ENCODE measurements around the gene OCEL1. TPM values are rescaled to one million over a fixed set of nuclear protein-coding genes. Genes with fewer than 3 reads are reported as not detected.
A peak's percentile ranks its signal among the peaks of the same experiment; 100 is the strongest.

OCEL1 gene
- total RNA-seq, 8 experiments from 2014 or later, result 5.4 to 19.2 (median 9.5) TPM

DNA sequence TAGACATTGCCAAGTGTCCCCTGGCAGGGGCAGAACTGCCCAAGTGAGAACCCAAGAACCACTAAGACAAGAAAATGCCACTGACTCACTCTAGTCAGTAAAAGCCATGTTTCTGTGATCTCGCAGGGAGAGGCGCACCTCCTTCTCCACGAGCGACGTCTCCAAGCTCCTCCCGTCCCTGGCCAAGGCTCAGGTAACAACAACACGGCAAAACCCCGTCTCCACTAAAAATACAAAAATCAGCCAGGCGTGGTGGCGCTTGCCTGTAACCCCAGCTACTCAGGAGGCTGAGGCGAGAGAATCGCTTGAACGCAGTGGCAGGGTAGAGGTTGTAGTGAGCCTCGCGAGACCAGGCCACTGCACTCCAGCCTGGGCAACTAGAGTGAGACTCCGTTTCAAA lies 28.4 kb upstream of the OCEL1 start:
- ATAC-seq (replicated peaks in 6 of 8), result no peak
- WGBS, 10 experiments, result 70 to 100% (median 99%) methylated on average over 1 to 10 of the region's 16 CpGs; no CpG with 5 or more reads in 4 of the 10 experiments

GRCh38 chr19:17200408-17201079 lies 25.5 kb upstream of the OCEL1 start:
- in situ Hi-C loops (cut with MboI; ENCODE audit: low pct_unique_long_range_greater_than_20kb in 2 of 9, low sequenced_read_pairs in 9 of 9, unreplicated experiment in 9 of 9), result no loop called here
- Histone ChIP-seq H3K4me1 (replicated peaks in 1 of 2) (no peaks in the 10 kb centered on the region), H3K4me3 (no peak overlapping the region), H3K27ac (no peak overlapping the region)
- 20 to 100% (median 96%) methylated on average over 1 to 5 of the region's 16 CpGs; no CpG with 5 or more reads in 5 of the 10 experiments for WGBS, 10 experiments
- no peak for ATAC-seq (replicated peaks in 6 of 8)

More for the DNA sequence above, 28.4 kb upstream of the OCEL1 start:
- H3K4me3 ChIP-seq, result no peak overlapping the region
- in situ Hi-C loops (cut with MboI; ENCODE audit: low pct_unique_long_range_greater_than_20kb in 2 of 9, low sequenced_read_pairs in 9 of 9, unreplicated experiment in 9 of 9), result no loop called here
- no peak overlapping the region for H3K27ac ChIP-seq
- no peaks in the 10 kb centered on the region for H3K4me1 ChIP-seq (replicated peaks in 1 of 2)

GRCh38 chr19:17202249-17202648 lies 23.8 kb upstream of the OCEL1 start:
- Histone ChIP-seq H3K27ac (no peak overlapping the region), H3K4me1 (replicated peaks in 1 of 2) (no peaks in the 10 kb centered on the region), H3K4me3 (no peak overlapping the region)
- in situ Hi-C loops (cut with MboI; ENCODE audit: low pct_unique_long_range_greater_than_20kb in 2 of 9, low sequenced_read_pairs in 9 of 9, unreplicated experiment in 9 of 9), result no loop called here
- WGBS, 10 experiments, result 33 to 100% (median 86%) methylated on average over 1 to 5 of the region's 9 CpGs; no CpG with 5 or more reads in 6 of the 10 experiments
- ATAC-seq (replicated peaks in 6 of 8), result no peak

DNA sequence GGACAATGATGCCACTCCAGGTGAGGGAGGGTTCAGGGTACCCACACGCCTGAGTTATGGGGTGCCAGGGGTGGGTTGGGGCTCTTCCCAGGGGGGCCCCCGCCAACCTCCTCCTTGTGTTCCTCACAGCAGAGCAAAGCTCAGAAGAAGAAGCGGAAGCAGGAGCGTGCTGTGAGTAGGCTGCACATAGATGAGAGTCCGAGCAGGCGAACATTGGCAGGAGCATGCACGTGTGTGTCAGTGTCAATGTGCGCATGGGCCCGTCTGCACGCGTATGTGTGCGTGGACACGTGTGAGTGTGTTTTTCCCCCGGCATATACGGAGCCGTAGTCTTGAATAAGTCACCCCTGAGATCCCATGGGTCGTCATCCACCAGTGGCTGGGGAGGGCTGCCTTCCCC lies 23.3 kb upstream of the OCEL1 start:
- WGBS, 10 experiments, result 93 to 97% methylated on average over 3 to 6 of the region's 17 CpGs; no CpG with 5 or more reads in 8 of the 10 experiments
- in situ Hi-C loops (cut with MboI; ENCODE audit: low pct_unique_long_range_greater_than_20kb in 2 of 9, low sequenced_read_pairs in 9 of 9, unreplicated experiment in 9 of 9), result no loop called here
- no peak overlapping the region for H3K27ac ChIP-seq
- no peaks in the 10 kb centered on the region for H3K4me1 ChIP-seq (replicated peaks in 1 of 2)
- H3K4me3 ChIP-seq, result no peak overlapping the region
- no peak for ATAC-seq (replicated peaks in 6 of 8)

DNA sequence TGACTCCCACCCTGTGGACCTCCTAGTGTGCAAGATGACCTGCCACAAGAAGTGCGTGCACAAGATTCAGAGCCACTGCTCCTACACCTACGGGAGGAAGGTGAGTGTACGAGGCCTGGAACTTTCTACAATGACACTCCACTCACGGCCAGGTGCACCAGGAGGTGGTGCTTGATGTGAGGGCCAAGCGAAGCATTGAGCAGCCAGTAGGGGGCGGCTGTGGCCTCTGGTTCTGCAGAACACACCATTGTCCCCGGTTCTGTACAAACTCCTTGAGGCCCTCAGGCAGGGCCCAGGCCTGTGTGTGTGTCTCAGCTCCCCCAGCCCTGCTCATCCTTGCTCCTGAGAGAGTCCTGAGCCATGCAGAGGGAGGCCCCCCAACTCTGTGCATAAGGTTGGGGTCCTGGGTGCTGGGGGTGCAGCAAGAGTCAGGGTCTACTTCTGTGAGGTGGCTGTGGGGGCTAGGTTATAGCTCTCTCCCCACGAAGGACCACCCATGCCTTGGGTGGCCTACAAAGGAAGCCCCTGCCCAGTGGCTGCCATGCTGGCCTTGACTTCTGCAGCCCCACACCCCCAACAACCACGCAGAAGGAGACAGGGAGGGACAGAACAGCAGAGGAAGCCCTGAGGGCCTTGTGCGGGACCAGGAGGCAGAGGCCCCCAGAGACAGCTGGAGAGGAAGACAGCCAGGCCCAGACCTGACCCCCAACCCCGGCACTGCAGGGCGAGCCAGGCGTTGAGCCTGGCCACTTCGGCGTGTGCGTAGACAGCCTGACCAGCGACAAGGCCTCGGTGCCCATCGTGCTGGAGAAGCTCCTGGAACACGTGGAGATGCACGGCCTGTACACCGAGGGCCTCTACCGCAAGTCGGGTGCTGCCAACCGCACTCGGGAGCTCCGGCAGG lies 20.5 kb upstream of the OCEL1 start:
- in situ Hi-C loops (cut with MboI; ENCODE audit: low pct_unique_long_range_greater_than_20kb in 2 of 9, low sequenced_read_pairs in 9 of 9, unreplicated experiment in 9 of 9), result no loop called here
- Histone ChIP-seq H3K4me1 (replicated peaks in 1 of 2) (no peaks in the 10 kb centered on the region), H3K27ac (no peak overlapping the region), H3K4me3 (no peak overlapping the region)
- WGBS, 10 experiments, result 66 to 100% (median 93%) methylated on average over 1 to 15 of the region's 27 CpGs; no CpG with 5 or more reads in 5 of the 10 experiments
- ATAC-seq (replicated peaks in 6 of 8), result peak in 7 of 8 experiments; percentile 15 to 85 (median 48)

DNA sequence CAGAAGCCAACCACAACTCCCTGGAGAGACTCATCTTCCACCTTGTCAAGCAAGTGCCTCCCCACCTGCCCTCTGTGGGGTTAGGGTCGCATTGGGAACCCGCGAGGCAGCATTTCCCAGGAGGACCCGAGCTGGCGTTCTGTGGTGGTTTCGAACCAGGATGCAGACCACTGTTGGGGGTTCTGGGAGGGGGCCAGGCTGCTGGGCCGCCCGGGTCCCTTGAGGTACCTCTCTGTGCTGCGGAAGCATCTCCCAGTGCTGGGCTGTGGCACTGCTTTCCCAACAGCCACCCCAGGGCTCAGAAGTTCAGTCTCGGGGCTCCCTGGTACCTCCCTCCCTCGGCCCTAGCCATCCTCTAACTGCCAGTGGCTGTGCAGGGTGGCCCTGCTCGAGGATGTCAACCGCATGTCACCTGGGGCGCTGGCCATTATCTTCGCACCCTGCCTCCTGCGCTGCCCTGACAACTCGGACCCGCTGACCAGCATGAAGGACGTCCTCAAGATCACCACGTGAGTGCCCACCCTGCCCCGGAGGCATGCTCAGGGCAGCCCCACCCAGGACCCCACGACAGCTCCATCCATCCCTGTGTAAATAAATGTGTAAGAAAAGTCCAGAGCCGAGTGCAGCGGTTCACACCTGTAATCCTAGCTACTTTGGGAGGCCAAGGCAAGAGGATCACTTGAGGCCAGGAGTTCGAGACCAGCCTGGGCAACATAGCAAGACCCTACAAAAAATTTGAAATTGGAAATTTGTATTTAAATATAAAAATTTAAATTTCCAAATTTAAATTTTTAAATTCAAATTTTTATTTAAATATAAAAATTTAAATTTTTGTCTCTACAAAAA lies 19.1 kb upstream of the OCEL1 start:
- ATAC-seq (replicated peaks in 6 of 8), result no peak
- 94 to 100% (median 100%) methylated on average over 1 to 9 of the region's 25 CpGs; no CpG with 5 or more reads in 3 of the 10 experiments for WGBS, 10 experiments
- H3K4me1 ChIP-seq (replicated peaks in 1 of 2), result no peaks in the 10 kb centered on the region
- no peak overlapping the region for H3K27ac ChIP-seq
- in situ Hi-C loops (cut with MboI; ENCODE audit: low pct_unique_long_range_greater_than_20kb in 2 of 9, low sequenced_read_pairs in 9 of 9, unreplicated experiment in 9 of 9), result no loop called here
- H3K4me3 ChIP-seq, result no peak overlapping the region

DNA sequence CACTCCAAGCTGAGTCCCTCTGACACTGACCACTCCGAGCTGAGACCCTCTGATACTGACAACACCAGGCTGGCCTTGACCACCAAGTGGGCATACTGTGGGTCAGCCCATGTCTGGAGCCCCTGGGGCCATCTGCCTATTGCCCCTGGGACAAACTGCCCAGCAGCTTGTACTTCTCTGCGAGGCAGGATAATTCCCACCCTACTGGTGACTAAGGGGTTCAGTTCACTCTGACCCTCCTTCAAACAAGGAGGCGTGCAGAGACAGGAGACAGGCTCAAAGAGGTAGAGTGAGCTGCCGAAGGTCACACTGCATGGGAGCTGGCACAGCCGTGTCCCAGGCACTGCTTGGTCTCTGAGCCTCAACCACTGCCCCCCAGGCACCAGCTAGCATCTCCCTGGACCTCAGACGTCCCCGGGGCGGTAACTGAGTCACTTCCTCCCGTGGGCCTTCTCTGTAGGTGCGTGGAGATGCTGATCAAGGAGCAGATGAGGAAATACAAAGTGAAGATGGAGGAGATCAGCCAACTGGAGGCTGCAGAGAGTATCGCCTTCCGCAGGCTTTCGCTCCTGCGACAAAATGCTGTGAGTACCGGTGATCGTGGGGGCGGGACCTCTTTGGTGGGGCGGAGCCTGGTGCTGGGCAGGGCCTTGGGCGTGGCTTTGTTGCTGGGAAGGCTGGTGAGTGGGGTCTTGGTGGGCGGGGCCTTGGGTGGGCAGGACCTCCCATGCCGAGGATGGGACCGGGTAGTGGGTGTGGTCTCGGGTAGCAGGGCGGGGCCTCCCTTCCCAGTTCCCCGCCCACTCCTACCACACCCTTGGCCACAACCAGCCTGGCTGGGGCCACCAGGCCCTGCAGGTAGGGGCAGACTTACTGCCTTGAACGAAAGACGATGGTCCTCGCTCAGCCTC lies 16.6 kb upstream of the OCEL1 start:
- 41 to 100% (median 90%) methylated on average over 1 to 6 of the region's 28 CpGs; no CpG with 5 or more reads in 3 of the 10 experiments for WGBS, 10 experiments
- peak in 7 of 8 experiments; percentile 14 to 72 (median 56) for ATAC-seq (replicated peaks in 6 of 8)
- Histone ChIP-seq H3K4me1 (replicated peaks in 1 of 2) (peaks cover 1 to 3% of the 10 kb centered on the region in 2 donors), H3K27ac (peak overlapping the region in 1 of 2 donors; percentile 14), H3K4me3 (no peak overlapping the region)
- in situ Hi-C loops (cut with MboI; ENCODE audit: low pct_unique_long_range_greater_than_20kb in 2 of 9, low sequenced_read_pairs in 9 of 9, unreplicated experiment in 9 of 9), result no loop called here

- Histone ChIP-seq H3K4me3 (no peak overlapping the region), H3K27ac (peak overlapping the region in 1 of 2 donors; percentile 7), H3K4me1 (replicated peaks in 1 of 2) (peaks cover 4 to 6% of the 10 kb centered on the region in 2 donors)
- no peak for ATAC-seq (replicated peaks in 6 of 8)
- in situ Hi-C loops (cut with MboI; ENCODE audit: low pct_unique_long_range_greater_than_20kb in 2 of 9, low sequenced_read_pairs in 9 of 9, unreplicated experiment in 9 of 9), result no loop called here
- WGBS, 10 experiments, result 84 to 100% (median 93%) methylated on average over 1 to 8 of the region's 14 CpGs; no CpG with 5 or more reads in 5 of the 10 experiments
These were observed 15.7 kb upstream of the OCEL1 start for GRCh38 chr19:17210296-17210695.

DNA sequence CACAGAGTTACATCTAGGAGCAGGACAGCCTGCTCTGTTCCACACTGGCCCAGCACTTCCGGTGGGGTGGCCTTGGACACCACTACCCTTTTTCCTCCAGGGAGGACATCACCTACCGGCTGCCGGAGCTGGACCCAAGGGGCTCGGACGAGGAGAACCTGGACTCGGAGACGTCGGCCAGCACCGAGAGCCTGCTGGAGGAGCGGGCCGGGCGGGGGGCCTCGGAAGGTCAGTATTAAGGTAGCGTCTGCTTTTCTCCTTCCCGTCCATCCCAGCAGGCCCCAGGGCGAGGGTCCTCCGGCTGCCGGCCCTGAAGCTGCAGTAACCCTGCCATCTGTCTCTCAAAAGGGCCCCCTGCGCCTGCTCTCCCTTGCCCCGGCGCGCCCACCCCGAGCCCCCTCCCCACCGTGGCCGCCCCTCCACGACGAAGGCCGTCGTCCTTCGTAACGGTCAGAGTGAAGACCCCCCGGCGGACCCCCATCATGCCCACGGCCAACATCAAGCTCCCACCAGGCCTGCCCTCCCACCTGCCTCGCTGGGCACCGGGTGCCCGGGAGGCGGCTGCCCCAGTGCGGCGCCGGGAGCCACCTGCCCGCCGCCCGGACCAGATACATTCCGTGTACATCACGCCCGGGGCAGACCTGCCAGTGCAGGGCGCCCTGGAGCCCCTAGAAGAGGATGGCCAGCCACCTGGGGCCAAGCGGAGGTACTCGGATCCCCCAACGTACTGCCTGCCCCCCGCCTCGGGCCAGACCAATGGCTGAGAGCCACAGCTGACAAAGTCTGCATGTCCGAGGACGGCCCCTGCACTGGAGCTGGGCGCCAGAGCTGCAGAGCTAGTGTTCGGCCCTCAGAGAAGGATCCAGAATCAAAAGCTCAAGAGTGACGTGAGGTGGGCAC lies 14.2 kb upstream of the OCEL1 start:
- Histone ChIP-seq H3K4me1 (replicated peaks in 1 of 2) (peaks cover 10 to 14% of the 10 kb centered on the region in 2 donors), H3K4me3 (no peak overlapping the region), H3K27ac (no peak overlapping the region)
- in situ Hi-C loops (cut with MboI; ENCODE audit: low pct_unique_long_range_greater_than_20kb in 2 of 9, low sequenced_read_pairs in 9 of 9, unreplicated experiment in 9 of 9), result no loop called here
- ATAC-seq (replicated peaks in 6 of 8), result no peak
- WGBS, 10 experiments, result 80 to 100% (median 93%) methylated on average over 2 to 11 of the region's 58 CpGs; no CpG with 5 or more reads in 4 of the 10 experiments

- Histone ChIP-seq H3K4me3 (no peak overlapping the region), H3K27ac (no peak overlapping the region), H3K4me1 (replicated peaks in 1 of 2) (peaks cover 10 to 14% of the 10 kb centered on the region in 2 donors)
- ATAC-seq (replicated peaks in 6 of 8), result no peak
- WGBS, 10 experiments, result 60 to 100% methylated on average over 1 of the region's 5 CpGs; no CpG with 5 or more reads in 8 of the 10 experiments
- in situ Hi-C loops (cut with MboI; ENCODE audit: low pct_unique_long_range_greater_than_20kb in 2 of 9, low sequenced_read_pairs in 9 of 9, unreplicated experiment in 9 of 9), result no loop called here
These were observed 12.7 kb upstream of the OCEL1 start for GRCh38 chr19:17213334-17213733.

DNA sequence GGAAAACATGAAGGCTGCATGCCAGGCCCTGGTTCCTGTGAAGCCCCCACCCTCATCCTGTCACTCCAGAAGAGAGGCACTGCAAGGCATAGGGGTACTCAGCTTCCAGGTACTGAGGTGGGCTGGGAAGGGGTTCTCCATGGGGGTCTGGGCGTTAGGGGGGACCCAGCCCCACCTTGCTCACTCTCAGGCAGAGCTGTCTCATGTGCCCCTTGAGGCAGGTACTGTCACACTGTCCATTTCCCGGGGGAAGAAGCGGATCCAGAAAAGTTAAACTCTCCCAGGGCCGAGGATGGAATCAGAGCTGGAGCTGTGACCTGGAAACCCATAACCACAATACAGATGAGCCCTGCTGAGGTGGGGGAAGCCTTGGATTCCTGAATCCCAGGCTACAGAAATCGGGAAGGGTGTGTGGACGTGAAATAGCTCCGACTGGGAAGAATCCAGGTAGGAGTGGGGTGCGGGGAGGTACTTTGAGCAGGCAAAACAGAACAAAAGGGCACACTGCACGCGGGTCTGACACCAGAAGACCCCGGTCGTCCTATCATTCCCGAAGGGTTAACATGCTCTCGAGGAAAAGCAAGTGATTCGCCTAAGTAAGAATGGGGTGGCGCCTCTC lies 11.4 kb upstream of the OCEL1 start:
- H3K4me1 ChIP-seq (replicated peaks in 1 of 2), result peaks cover 10 to 14% of the 10 kb centered on the region in 2 donors
- in situ Hi-C loops (cut with MboI; ENCODE audit: low pct_unique_long_range_greater_than_20kb in 2 of 9, low sequenced_read_pairs in 9 of 9, unreplicated experiment in 9 of 9), result no loop called here
- WGBS, 10 experiments, result 0 to 35% (median 17%) methylated on average over 2 to 13 of the region's 16 CpGs; no CpG with 5 or more reads in 3 of the 10 experiments
- peak in 1 of 8 experiments; percentile 2 for ATAC-seq (replicated peaks in 6 of 8)
- peak overlapping the region; percentile 53 to 98 (median 65) for H3K4me3 ChIP-seq
- H3K27ac ChIP-seq, result peak overlapping the region; percentile 91 to 99
